RWPE2 (cell line): ENCODE data around the gene HOXD4.
A peak's percentile ranks its signal among the peaks of the same experiment; 100 is the strongest.

Experiments used
- ATAC-seq: fragments of 200-7000 bp; cut with Tn5 transposase; 3 replicates; pipeline ENCODE4 v1.9.1; 2021; ENCODE audit warnings: low read depth
- DNase-seq: peaks from one replicate; pipeline ENCODE4 v3.0.0-alpha.2; 2020; ENCODE audit warnings: low spot score
- H3K27ac ChIP-seq: fragments of 450-650 bp; 2 replicates; pipeline ENCODE4 v1.5.1; 2017; ENCODE audit warnings: mild to moderate bottlenecking; ENCODE audit not compliant: poor library complexity, severe bottlenecking
- H3K27me3 ChIP-seq: fragments of 250-450 bp; sonication (Bioruptor Pico); 2 replicates; pipeline ENCODE4 v1.5.1; 2021; ENCODE audit warnings: mild to moderate bottlenecking, moderate library complexity; ENCODE audit not compliant: insufficient read depth, poor library complexity, severe bottlenecking
- H3K36me3 ChIP-seq: fragments of 250-450 bp; sonication (Bioruptor Pico); 2 replicates; pipeline ENCODE4 v1.5.1; 2020; ENCODE audit warnings: low read depth, mild to moderate bottlenecking, moderate library complexity
- H3K4me1 ChIP-seq: fragments of 250-450 bp; sonication (Bioruptor Pico); 2 replicates; pipeline ENCODE4 v1.5.1; 2021; ENCODE audit warnings: mild to moderate bottlenecking, moderate library complexity; ENCODE audit not compliant: insufficient read depth, poor library complexity, severe bottlenecking
- H3K4me3 ChIP-seq: fragments of 250-450 bp; sonication (Bioruptor Pico); 2 replicates; pipeline ENCODE4 v1.5.1; 2021; ENCODE audit warnings: mild to moderate bottlenecking, moderate library complexity; ENCODE audit not compliant: severe bottlenecking
- H3K9me3 ChIP-seq: fragments of 250-450 bp; sonication (Bioruptor Pico); 2 replicates; pipeline ENCODE4 v1.5.1; 2021; ENCODE audit warnings: mild to moderate bottlenecking, moderate library complexity; ENCODE audit not compliant: severe bottlenecking
- TF ChIP-seq, protein P1 (sequence below): fragments of 450-650 bp; IDR thresholded peaks from one replicate; pipeline ENCODE4 v1.5.1; 2017; ENCODE audit warnings: mild to moderate bottlenecking, moderate library complexity; ENCODE audit not compliant: poor library complexity, severe bottlenecking

HOXD4 gene

DNA sequence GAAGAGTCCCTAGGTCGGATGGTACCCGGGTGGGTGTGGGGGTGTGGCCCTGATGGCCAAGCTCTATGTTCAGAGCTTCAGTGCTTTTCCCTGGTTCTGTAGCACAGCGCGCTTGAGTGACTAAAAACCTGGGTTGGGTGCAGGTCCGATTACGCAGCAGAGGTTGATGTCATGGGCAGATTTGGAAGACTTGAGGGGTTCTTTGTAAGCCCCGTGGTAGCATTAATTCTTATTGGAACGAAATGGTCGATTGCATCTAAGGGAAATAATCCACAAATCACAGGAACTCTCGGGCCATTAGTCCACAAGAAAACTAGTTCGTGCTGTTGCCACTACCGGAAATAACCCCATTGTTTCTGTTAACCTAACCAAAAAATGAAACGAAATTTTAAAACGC, 12.8 kb upstream of the HOXD4 start:
- H3K4me3 ChIP-seq: no peak overlapping the region
- TF ChIP-seq, protein P1, sequence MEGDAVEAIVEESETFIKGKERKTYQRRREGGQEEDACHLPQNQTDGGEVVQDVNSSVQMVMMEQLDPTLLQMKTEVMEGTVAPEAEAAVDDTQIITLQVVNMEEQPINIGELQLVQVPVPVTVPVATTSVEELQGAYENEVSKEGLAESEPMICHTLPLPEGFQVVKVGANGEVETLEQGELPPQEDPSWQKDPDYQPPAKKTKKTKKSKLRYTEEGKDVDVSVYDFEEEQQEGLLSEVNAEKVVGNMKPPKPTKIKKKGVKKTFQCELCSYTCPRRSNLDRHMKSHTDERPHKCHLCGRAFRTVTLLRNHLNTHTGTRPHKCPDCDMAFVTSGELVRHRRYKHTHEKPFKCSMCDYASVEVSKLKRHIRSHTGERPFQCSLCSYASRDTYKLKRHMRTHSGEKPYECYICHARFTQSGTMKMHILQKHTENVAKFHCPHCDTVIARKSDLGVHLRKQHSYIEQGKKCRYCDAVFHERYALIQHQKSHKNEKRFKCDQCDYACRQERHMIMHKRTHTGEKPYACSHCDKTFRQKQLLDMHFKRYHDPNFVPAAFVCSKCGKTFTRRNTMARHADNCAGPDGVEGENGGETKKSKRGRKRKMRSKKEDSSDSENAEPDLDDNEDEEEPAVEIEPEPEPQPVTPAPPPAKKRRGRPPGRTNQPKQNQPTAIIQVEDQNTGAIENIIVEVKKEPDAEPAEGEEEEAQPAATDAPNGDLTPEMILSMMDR: no peak
- DNase-seq: no peak
- peaks cover 10% of the 10 kb centered on the region for H3K4me1 ChIP-seq
- ATAC-seq: no peak
- no peak overlapping the region for H3K27ac ChIP-seq
- H3K27me3 ChIP-seq: no peaks in the 10 kb centered on the region
- H3K36me3 ChIP-seq: no peaks in the 10 kb centered on the region
- no peaks in the 10 kb centered on the region for H3K9me3 ChIP-seq

GRCh38 chr2:176138923-176139660, 12.3 kb upstream of the HOXD4 start:
- ATAC-seq (no peak), DNase-seq (no peak)
- no peaks in the 10 kb centered on the region for H3K27me3 ChIP-seq
- TF ChIP-seq, protein P1: no peak
- no peaks in the 10 kb centered on the region for H3K9me3 ChIP-seq
- peaks cover 10% of the 10 kb centered on the region for H3K4me1 ChIP-seq
- no peak overlapping the region for H3K4me3 ChIP-seq
- no peak overlapping the region for H3K27ac ChIP-seq
- H3K36me3 ChIP-seq: no peaks in the 10 kb centered on the region

DNA sequence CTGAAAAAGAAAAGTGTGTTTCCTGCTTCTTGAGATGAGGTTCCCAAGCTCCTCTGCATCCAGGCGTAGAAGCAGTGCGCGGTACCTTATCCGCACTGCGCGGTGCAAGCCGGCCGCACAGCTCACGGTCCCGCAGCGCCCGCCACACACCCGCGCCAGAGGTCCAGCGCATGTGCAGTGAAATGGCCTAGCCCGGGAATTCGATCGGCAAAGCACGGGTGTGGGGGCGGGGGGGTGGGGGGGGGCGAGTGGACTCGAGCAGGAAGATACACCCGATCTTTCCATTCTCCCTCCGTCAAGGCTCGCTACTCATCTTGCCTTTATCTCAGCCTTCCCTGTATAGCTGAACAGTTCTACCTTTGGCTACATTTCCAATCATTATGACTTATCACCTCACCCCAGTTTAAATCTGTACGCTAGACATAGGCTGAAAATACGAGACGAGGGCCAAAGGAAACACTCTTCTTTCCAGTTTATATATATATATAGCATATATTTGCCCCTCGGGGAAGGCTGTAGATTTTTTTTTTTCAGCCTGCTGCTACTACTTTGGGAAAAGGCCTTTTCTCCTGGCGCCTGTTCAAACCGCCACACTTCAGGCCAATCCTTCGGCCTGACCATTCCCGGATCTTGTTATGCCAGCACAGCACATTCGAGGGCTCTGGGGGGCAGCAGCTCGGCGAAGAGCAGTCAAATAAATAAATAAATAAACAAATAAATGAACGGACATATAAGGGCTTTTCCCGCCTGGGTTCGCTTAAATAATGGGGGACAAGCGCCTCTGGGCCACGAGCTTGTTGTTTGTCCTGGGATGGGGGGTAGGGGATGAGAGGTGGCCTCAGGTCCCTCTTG, 11.5 kb upstream of the HOXD4 start:
- no peaks in the 10 kb centered on the region for H3K9me3 ChIP-seq
- H3K36me3 ChIP-seq: no peaks in the 10 kb centered on the region
- H3K27ac ChIP-seq: no peak overlapping the region
- DNase-seq (no peak), ATAC-seq (no peak)
- peaks cover 10% of the 10 kb centered on the region for H3K4me1 ChIP-seq
- H3K4me3 ChIP-seq: peak overlapping the region; percentile 42
- H3K27me3 ChIP-seq: no peaks in the 10 kb centered on the region
- TF ChIP-seq, protein P1: no peak

DNA sequence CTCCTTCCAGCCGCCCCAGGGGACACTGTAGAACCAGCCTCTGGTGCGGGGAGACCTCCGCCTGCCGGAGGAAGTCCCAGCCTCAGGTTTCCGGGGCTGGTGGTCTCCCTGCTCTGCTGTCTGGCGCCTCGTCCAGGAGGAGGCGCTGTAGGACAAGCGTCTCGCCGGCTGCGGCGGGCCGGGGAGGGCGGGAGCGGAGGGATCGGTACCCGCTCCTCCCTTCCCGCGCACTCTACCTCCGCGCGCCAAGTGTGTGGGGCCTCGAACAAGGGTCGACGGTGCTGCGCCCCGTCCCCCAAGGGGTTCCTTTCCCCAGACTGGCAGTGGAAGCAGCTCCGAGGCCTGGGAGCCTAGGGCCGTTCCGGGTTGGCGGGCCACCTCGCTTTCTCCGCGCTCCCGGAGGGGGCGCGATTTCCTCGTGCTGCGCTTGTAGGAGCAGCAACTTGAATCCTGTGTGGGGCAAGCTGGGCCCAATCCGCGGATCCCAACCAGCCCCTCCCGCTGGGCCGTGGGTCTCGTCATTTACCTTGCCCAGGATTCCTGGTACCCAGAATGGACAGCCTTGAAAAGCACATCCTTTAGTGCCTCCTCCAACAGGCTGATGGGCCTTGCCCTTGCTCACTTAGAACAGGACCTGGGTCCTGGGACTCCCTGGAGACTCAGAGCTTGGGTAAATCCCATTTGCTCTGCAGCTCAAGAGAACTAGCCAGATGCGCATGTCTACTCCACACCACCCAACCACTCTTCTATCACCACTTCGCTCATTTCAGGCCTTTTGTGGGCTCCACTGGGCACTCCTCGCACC, 10.6 kb upstream of the HOXD4 start:
- H3K4me3 ChIP-seq: peak overlapping the region; percentile 42

More for the DNA sequence above, 10.6 kb upstream of the HOXD4 start:
- peak; percentile 80 for ATAC-seq
- DNase-seq: peak; percentile 67
- no peaks in the 10 kb centered on the region for H3K36me3 ChIP-seq
- no peaks in the 10 kb centered on the region for H3K27me3 ChIP-seq
- no peak overlapping the region for H3K27ac ChIP-seq
- TF ChIP-seq, protein P1: peak; percentile 97
- H3K4me1 ChIP-seq: peaks cover 3% of the 10 kb centered on the region
- H3K9me3 ChIP-seq: no peaks in the 10 kb centered on the region
